ENCODE data around the gene CXXC5. TPM values are rescaled to one million over a fixed set of nuclear protein-coding genes. Genes with fewer than 3 reads are reported as not detected.
A peak's percentile ranks its signal among the peaks of the same experiment; 100 is the strongest.

Gene CXXC5
- total and polyA plus RNA-seq, 9 of the 15 experiments (the other 6 are each of a cell fraction or from before 2014, with no cell fraction given): 1.9 to 123 (median 45.8) TPM

DNA sequence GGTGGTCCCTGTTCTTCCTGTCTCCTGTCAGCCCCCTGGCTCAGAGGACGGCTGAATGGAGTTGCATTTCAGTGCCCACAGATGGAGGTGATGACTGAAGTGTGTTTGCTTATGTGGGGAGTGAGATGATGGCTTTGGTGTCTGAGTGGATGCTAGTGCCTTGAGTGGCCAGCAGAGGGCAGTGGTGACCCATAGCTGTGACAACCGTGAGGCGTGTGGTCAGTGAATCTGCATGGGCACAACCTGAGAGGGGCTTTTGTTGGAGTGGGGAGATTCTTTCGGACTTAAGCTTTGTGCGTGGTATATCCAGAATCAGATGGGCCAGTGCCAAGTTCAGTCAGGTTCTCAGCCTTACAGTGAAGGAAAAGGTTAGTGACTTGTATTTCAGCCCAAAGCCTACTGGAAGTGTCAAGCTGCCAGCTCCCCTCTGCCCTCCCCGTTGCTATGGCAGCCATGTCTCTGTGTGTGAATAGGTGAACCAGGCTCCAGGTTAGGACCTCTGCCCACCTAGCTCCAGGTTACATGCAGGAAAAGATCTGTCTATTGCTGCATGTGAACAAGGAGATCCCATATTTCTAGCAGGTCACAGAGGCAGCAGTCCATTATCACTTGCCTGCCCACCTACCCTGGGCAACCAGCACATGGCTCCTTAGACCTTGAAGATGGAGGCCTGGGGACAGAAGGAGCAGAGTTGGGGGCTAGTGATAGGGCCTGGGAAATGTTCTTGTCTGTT lies 14.7 kb upstream of the CXXC5 start (continued):
- TF ChIP-seq STAT5B (CRISPR knock-in tag; IDR thresholded peaks at IDR 0.05) (no peak), RHOXF2B (CRISPR knock-in tag; conservative IDR thresholded peaks at IDR 0.05) (no peak), NFE2 (IDR thresholded peaks at IDR 0.05; ENCODE audit: low read depth) (no peak), ZNF644 (tag; IDR thresholded peaks at IDR 0.05; ENCODE audit: low read depth) (no peak), ZBTB17 (CRISPR knock-in tag; IDR thresholded peaks at IDR 0.05) (no peak), GTF2F1 (IDR thresholded peaks at IDR 0.05; ENCODE audit: low read depth, low read length) (no peak), ZSCAN29 (IDR thresholded peaks at IDR 0.05) (no peak), HSF4 (CRISPR knock-in tag; IDR thresholded peaks at IDR 0.05; ENCODE audit: borderline replicate concordance) (no peak), SRSF3 (IDR thresholded peaks at IDR 0.05; ENCODE audit: insufficient read depth, low read length) (no peak), JUN (IDR thresholded peaks at IDR 0.05; ENCODE audit: borderline replicate concordance, low read depth, low read length) (0 out of 2 replicates have a peak, but pooled peaks have one; percentile 15), JUN (CRISPR knock-in tag; IDR thresholded peaks at IDR 0.05; ENCODE audit: borderline replicate concordance) (no peak), FOXA1 (IDR thresholded peaks at IDR 0.05; ENCODE audit: borderline replicate concordance) (no peak), SAFB (IDR thresholded peaks at IDR 0.05; ENCODE audit: borderline replicate concordance, low read depth, low read length) (no peak), EP400 (IDR thresholded peaks at IDR 0.05) (no peak), TGIF2 (CRISPR knock-in tag; IDR thresholded peaks at IDR 0.05) (no peak), NR1H2 (CRISPR knock-in tag; IDR thresholded peaks at IDR 0.05) (no peak)
- TF ChIP-seq, protein P1, sequence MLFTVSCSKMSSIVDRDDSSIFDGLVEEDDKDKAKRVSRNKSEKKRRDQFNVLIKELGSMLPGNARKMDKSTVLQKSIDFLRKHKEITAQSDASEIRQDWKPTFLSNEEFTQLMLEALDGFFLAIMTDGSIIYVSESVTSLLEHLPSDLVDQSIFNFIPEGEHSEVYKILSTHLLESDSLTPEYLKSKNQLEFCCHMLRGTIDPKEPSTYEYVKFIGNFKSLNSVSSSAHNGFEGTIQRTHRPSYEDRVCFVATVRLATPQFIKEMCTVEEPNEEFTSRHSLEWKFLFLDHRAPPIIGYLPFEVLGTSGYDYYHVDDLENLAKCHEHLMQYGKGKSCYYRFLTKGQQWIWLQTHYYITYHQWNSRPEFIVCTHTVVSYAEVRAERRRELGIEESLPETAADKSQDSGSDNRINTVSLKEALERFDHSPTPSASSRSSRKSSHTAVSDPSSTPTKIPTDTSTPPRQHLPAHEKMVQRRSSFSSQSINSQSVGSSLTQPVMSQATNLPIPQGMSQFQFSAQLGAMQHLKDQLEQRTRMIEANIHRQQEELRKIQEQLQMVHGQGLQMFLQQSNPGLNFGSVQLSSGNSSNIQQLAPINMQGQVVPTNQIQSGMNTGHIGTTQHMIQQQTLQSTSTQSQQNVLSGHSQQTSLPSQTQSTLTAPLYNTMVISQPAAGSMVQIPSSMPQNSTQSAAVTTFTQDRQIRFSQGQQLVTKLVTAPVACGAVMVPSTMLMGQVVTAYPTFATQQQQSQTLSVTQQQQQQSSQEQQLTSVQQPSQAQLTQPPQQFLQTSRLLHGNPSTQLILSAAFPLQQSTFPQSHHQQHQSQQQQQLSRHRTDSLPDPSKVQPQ (CRISPR knock-in tag; IDR thresholded peaks at IDR 0.05; ENCODE audit: borderline replicate concordance): no peak
- TF ChIP-seq, protein P2, sequence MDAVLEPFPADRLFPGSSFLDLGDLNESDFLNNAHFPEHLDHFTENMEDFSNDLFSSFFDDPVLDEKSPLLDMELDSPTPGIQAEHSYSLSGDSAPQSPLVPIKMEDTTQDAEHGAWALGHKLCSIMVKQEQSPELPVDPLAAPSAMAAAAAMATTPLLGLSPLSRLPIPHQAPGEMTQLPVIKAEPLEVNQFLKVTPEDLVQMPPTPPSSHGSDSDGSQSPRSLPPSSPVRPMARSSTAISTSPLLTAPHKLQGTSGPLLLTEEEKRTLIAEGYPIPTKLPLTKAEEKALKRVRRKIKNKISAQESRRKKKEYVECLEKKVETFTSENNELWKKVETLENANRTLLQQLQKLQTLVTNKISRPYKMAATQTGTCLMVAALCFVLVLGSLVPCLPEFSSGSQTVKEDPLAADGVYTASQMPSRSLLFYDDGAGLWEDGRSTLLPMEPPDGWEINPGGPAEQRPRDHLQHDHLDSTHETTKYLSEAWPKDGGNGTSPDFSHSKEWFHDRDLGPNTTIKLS (IDR thresholded peaks at IDR 0.05; ENCODE audit: borderline replicate concordance, low read depth): no peak
- TF ChIP-seq, protein P3, sequence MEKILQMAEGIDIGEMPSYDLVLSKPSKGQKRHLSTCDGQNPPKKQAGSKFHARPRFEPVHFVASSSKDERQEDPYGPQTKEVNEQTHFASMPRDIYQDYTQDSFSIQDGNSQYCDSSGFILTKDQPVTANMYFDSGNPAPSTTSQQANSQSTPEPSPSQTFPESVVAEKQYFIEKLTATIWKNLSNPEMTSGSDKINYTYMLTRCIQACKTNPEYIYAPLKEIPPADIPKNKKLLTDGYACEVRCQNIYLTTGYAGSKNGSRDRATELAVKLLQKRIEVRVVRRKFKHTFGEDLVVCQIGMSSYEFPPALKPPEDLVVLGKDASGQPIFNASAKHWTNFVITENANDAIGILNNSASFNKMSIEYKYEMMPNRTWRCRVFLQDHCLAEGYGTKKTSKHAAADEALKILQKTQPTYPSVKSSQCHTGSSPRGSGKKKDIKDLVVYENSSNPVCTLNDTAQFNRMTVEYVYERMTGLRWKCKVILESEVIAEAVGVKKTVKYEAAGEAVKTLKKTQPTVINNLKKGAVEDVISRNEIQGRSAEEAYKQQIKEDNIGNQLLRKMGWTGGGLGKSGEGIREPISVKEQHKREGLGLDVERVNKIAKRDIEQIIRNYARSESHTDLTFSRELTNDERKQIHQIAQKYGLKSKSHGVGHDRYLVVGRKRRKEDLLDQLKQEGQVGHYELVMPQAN (IDR thresholded peaks at IDR 0.05; ENCODE audit: borderline replicate concordance): no peak

Data from K562 (cell line).